Spleen (tissue), 11 donors: ENCODE data around the gene ANKDD1A. TPM values are rescaled to one million over a fixed set of nuclear protein-coding genes. Genes with fewer than 3 reads are reported as not detected.

Source experiments
- DNase-seq: peaks from one replicate; pipeline ENCODE4 v3.0.0-alpha.2; 2020
- H3K27ac ChIP-seq, 8 donors: fragments of 200-600 bp; sonication (generic) in 7 of 8; 1 replicate in 4 of 8; 2 replicates in 4 of 8; pipeline versions ENCODE4 v1.5.0 to v1.8.0; 2016 to 2021; ENCODE audit warnings: inconsistent platforms in 4 of 8, mild to moderate bottlenecking in 4 of 8, moderate library complexity in 1 of 8
- H3K27me3 ChIP-seq, 7 donors: fragments of 200-600 bp; sonication (generic) in 6 of 7; replicated peaks in 1 of 7; 1 replicate in 4 of 7; 2 replicates in 3 of 7; pipeline versions ENCODE4 v1.5.0 to v1.8.0; 2016 to 2021; ENCODE audit warnings: inconsistent platforms in 3 of 7, mild to moderate bottlenecking in 1 of 7
- H3K36me3 ChIP-seq, 6 donors: fragments of 200-600 bp; sonication (generic) in 5 of 6; 1 replicate in 4 of 6; 2 replicates in 2 of 6; pipeline versions ENCODE4 v1.5.0 to v1.8.0; 2016 to 2021; ENCODE audit warnings: inconsistent platforms in 2 of 6
- H3K4me1 ChIP-seq, 6 donors: fragments of 200-600 bp; sonication (generic) in 5 of 6; 1 replicate in 3 of 6; 2 replicates in 3 of 6; pipeline versions ENCODE4 v1.5.0 to v1.8.0; 2016 to 2021; ENCODE audit warnings: inconsistent platforms in 3 of 6
- H3K4me3 ChIP-seq, 8 donors: fragments of 200-600 bp; sonication (generic) in 7 of 8; 1 replicate in 4 of 8; 2 replicates in 4 of 8; pipeline versions ENCODE4 v1.5.0 to v1.8.0; 2016 to 2021; ENCODE audit warnings: inconsistent platforms in 4 of 8, mild to moderate bottlenecking in 4 of 8, moderate library complexity in 2 of 8
- H3K9me3 ChIP-seq, 8 donors: fragments of 200-600 bp; sonication (generic) in 7 of 8; 1 replicate in 4 of 8; 2 replicates in 4 of 8; pipeline versions ENCODE4 v1.5.0 to v1.8.0; 2016 to 2021; ENCODE audit warnings: inconsistent platforms in 4 of 8
- CTCF ChIP-seq, 11 experiments: fragments of 200-600 bp in 7 of 11; fragments of 450-650 bp in 4 of 11; sonication (generic) in 4 of 11; IDR thresholded peaks in 8 of 11; conservative IDR thresholded peaks in 3 of 11; 1 replicate in 7 of 11; 2 replicates in 4 of 11; pipeline versions ENCODE4 v1.4.0 to v1.8.0; 2016 to 2021; ENCODE audit warnings: antibody characterized with exemption in 11 of 11, inconsistent platforms in 4 of 11, mild to moderate bottlenecking in 1 of 11
- POLR2A ChIP-seq, 3 donors: fragments of 450-650 bp; IDR thresholded peaks; one replicate each; pipeline ENCODE4 v1.5.1; 2017; ENCODE audit warnings: antibody characterized with exemption in 3 of 3, mild to moderate bottlenecking in 1 of 3
- POLR2AphosphoS5 ChIP-seq, 3 donors: sonication (generic); formaldehyde crosslinking; IDR thresholded peaks; one replicate each; pipeline ENCODE4 v1.5.1; 2017; ENCODE audit warnings: antibody characterized with exemption in 3 of 3
- WGBS, 5 donors: extraction: QIAGEN DNeasy Blood & Tissue Kit in 3 of 5; methylation state at CpG; one replicate each; pipeline versions ENCODE4 v1.1.5 to v1.1.7; 2013 to 2018; 5-methylcytosine and 5-hydroxymethylcytosine counted together
- intact Hi-C: fragments of 100-400 bp; cut with DNase I; formaldehyde crosslinking; loops from one replicate; pipeline ENCODE4 v1.15.0; 2023; ENCODE audit warnings: low total_unique reads
- polyA plus RNA-seq, 3 donors: library from polyadenylated mRNA; stranded (reverse); fragments of 200-250 nt; gene quantifications; one replicate each; pipeline ENCODE4 v1.2.1, GENCODE V29; 2013
- total RNA-seq, 7 donors: library from RNA; depleted of rRNA in 3 of 7; stranded (reverse); fragments of >200 nt in 3 of 7; fragmentation: NEBNext Ultra II Directional in 4 of 7; extraction: Animal tissue kit (Norgen Biotek cat#: 25700) in 4 of 7; gene quantifications; one replicate each; pipeline versions ENCODE4 v1.1.0 to v1.2.1, GENCODE V29; 2016 to 2021
- donor health status: healthy with polysubstance abuse.
- donor health status: DM: no; HTN: no; CAD: no; lungs with moderate emphysema.
- donor health status: DM: no; HTN: no; CAD: no.
- donor health status: Bipolar disorder and iron deficiency.
- donor health status: healthy.
- donor health status: DM: no; HTN: no; CAD: no.
- donor health status: DM: yes; HTN: yes; CAD: no.

The ANKDD1A gene
- total and polyA plus RNA-seq, 10 donors = 5.7 to 71.1 (median 41.7) TPM

- intact Hi-C loops = no loop called here
- 88 to 94% (median 90%) methylated on average over 9 of the region's 9 CpGs for WGBS, 5 donors
- Histone ChIP-seq H3K4me1 (peaks cover 0 to 48% (median 23%) of the 10 kb centered on the region in 6 donors), H3K4me3 (no peak overlapping the region), H3K27me3 (no peaks in the 10 kb centered on the region), H3K36me3 (peaks cover 0 to 22% (median 0%) of the 10 kb centered on the region in 6 donors), H3K27ac (no peak overlapping the region), H3K9me3 (no peaks in the 10 kb centered on the region)
- no peak for DNase-seq
- TF ChIP-seq CTCF (IDR thresholded peaks at IDR 0.05 in 8 of 11, conservative IDR thresholded peaks at IDR 0.05 in 3 of 11) = no peak
- TF ChIP-seq POLR2A (IDR thresholded peaks at IDR 0.05) = no peak
- peak in 1 of 3 donors; percentile 37 for TF ChIP-seq POLR2AphosphoS5 (IDR thresholded peaks at IDR 0.05)
These were observed 5.5 kb downstream of the ANKDD1A start for GRCh38 chr15:64917211-64917610.

GRCh38 chr15:64919721-64920120, 8.0 kb downstream of the ANKDD1A start:
- Histone ChIP-seq H3K36me3 (peaks cover 0 to 41% (median 0%) of the 10 kb centered on the region in 6 donors), H3K27me3 (no peaks in the 10 kb centered on the region), H3K9me3 (no peaks in the 10 kb centered on the region), H3K27ac (no peak overlapping the region), H3K4me1 (peaks cover 0 to 27% (median 19%) of the 10 kb centered on the region in 6 donors), H3K4me3 (no peak overlapping the region)
- intact Hi-C loops = no loop called here
- DNase-seq = no peak
- TF ChIP-seq CTCF (IDR thresholded peaks at IDR 0.05 in 8 of 11, conservative IDR thresholded peaks at IDR 0.05 in 3 of 11) (no peak), POLR2AphosphoS5 (IDR thresholded peaks at IDR 0.05) (no peak), POLR2A (IDR thresholded peaks at IDR 0.05) (no peak)
- 90 to 97% (median 94%) methylated on average over 4 of the region's 4 CpGs for WGBS, 5 donors

- intact Hi-C loops = no loop called here
- H3K36me3 ChIP-seq = peaks cover 0 to 55% (median 4%) of the 10 kb centered on the region in 6 donors
- H3K4me1 ChIP-seq = peaks cover 0 to 16% (median 3%) of the 10 kb centered on the region in 6 donors
- no peaks in the 10 kb centered on the region for H3K27me3 ChIP-seq
- TF ChIP-seq CTCF (IDR thresholded peaks at IDR 0.05 in 8 of 11, conservative IDR thresholded peaks at IDR 0.05 in 3 of 11) = no peak
- no peak for TF ChIP-seq POLR2A (IDR thresholded peaks at IDR 0.05)
- TF ChIP-seq POLR2AphosphoS5 (IDR thresholded peaks at IDR 0.05) = no peak
- no peak overlapping the region for H3K4me3 ChIP-seq
- no peak overlapping the region for H3K27ac ChIP-seq
- 90 to 96% (median 92%) methylated on average over 6 of the region's 6 CpGs for WGBS, 5 donors
- DNase-seq = no peak
- no peaks in the 10 kb centered on the region for H3K9me3 ChIP-seq
These were observed 10.0 kb downstream of the ANKDD1A start for GRCh38 chr15:64921711-64922110.

GRCh38 chr15:64923546-64923945, 11.8 kb downstream of the ANKDD1A start:
- no peaks in the 10 kb centered on the region for H3K9me3 ChIP-seq
- H3K27me3 ChIP-seq = no peaks in the 10 kb centered on the region
- peaks cover 0 to 66% (median 5%) of the 10 kb centered on the region in 6 donors for H3K36me3 ChIP-seq
- peaks cover 0 to 20% (median 3%) of the 10 kb centered on the region in 6 donors for H3K4me1 ChIP-seq
- no peak overlapping the region for H3K27ac ChIP-seq
- no peak for DNase-seq
- whole genome bisulfite sequencing, 5 donors = 90 to 98% (median 91%) methylated on average over 2 of the region's 2 CpGs
- TF ChIP-seq POLR2AphosphoS5 (IDR thresholded peaks at IDR 0.05) (no peak), POLR2A (IDR thresholded peaks at IDR 0.05) (no peak), CTCF (IDR thresholded peaks at IDR 0.05 in 8 of 11, conservative IDR thresholded peaks at IDR 0.05 in 3 of 11) (no peak)
- H3K4me3 ChIP-seq = no peak overlapping the region
- intact Hi-C loops = no loop called here
